Type B pancreatic cell (in vitro differentiated cells): ENCODE measurements around the gene SPAG16. TPM values are rescaled to one million over a fixed set of nuclear protein-coding genes. Genes with fewer than 3 reads are reported as not detected.

Experiments used
- DNase-seq: peaks from one replicate; pipeline ENCODE4 v3.0.0; 2021; ENCODE audit warnings: mixed read lengths; ENCODE audit not compliant: unreplicated experiment; ENCODE audit errors: extremely low spot score
- H3K27ac Mint-ChIP-seq: 2 replicates; pipeline ENCODE4 v1.8.0; 2021; ENCODE audit warnings: mild to moderate bottlenecking, mixed read lengths
- H3K27me3 Mint-ChIP-seq: 2 replicates; pipeline ENCODE4 v1.8.0; 2021; ENCODE audit warnings: mixed read lengths
- H3K36me3 Mint-ChIP-seq: 2 replicates; pipeline ENCODE4 v1.8.0; 2021; ENCODE audit warnings: mixed read lengths
- H3K4me1 Mint-ChIP-seq: one replicate; pipeline ENCODE4 v1.8.0; 2021; ENCODE audit warnings: mixed read lengths; ENCODE audit not compliant: unreplicated experiment
- H3K4me3 Mint-ChIP-seq: 2 replicates; pipeline ENCODE4 v1.8.0; 2021; ENCODE audit warnings: mild to moderate bottlenecking, mixed read lengths
- H3K9me3 Mint-ChIP-seq: 2 replicates; pipeline ENCODE4 v1.8.0; 2021; ENCODE audit warnings: mixed read lengths
- CTCF ChIP-seq: fragments of 200-600 bp; sonication (generic); conservative IDR thresholded peaks from 2 replicates; pipeline ENCODE4 v1.5.0; 2021; ENCODE audit warnings: antibody characterized with exemption, mild to moderate bottlenecking
- total RNA-seq: library from RNA; stranded (reverse); gene quantifications from 2 replicates; pipeline ENCODE4 v1.2.1, GENCODE V29; 2021; ENCODE audit warnings: low replicate concordance

Gene SPAG16
- total RNA-seq, 1 donor from 2014 or later: 54.8 TPM

- TF ChIP-seq CTCF: no peak
- Mint-ChIP-seq H3K36me3 (no peaks in the 10 kb centered on the region), H3K27ac (no peak overlapping the region), H3K4me3 (no peak overlapping the region), H3K9me3 (no peaks in the 10 kb centered on the region), H3K4me1 (no peaks in the 10 kb centered on the region), H3K27me3 (no peaks in the 10 kb centered on the region)
- no peak for DNase-seq
Observed at GRCh38 chr2:214019973-214020345, 735.7 kb downstream of the SPAG16 start.

- Mint-ChIP-seq H3K27me3 (no peaks in the 10 kb centered on the region), H3K9me3 (no peaks in the 10 kb centered on the region), H3K27ac (no peak overlapping the region), H3K36me3 (no peaks in the 10 kb centered on the region), H3K4me1 (no peaks in the 10 kb centered on the region), H3K4me3 (no peak overlapping the region)
- no peak for TF ChIP-seq CTCF
- no peak for DNase-seq
Observed at GRCh38 chr2:214029190-214029589, 744.9 kb downstream of the SPAG16 start.

GRCh38 chr2:214031566-214031965 is 747.3 kb downstream of the SPAG16 start:
- Mint-ChIP-seq H3K36me3 (no peaks in the 10 kb centered on the region), H3K4me1 (no peaks in the 10 kb centered on the region), H3K27ac (no peak overlapping the region), H3K27me3 (no peaks in the 10 kb centered on the region), H3K9me3 (no peaks in the 10 kb centered on the region), H3K4me3 (no peak overlapping the region)
- TF ChIP-seq CTCF: no peak
- DNase-seq: no peak

- Mint-ChIP-seq H3K4me3 (no peak overlapping the region), H3K27me3 (no peaks in the 10 kb centered on the region), H3K36me3 (no peaks in the 10 kb centered on the region), H3K9me3 (no peaks in the 10 kb centered on the region), H3K4me1 (no peaks in the 10 kb centered on the region), H3K27ac (no peak overlapping the region)
- DNase-seq: no peak
- TF ChIP-seq CTCF: no peak
Observed at GRCh38 chr2:214034417-214034816, 750.2 kb downstream of the SPAG16 start.

GRCh38 chr2:214035091-214035852 is 751.0 kb downstream of the SPAG16 start:
- H3K36me3 Mint-ChIP-seq: no peaks in the 10 kb centered on the region
- no peaks in the 10 kb centered on the region for H3K9me3 Mint-ChIP-seq
- no peak for DNase-seq
- no peak overlapping the region for H3K4me3 Mint-ChIP-seq
- H3K4me1 Mint-ChIP-seq: no peaks in the 10 kb centered on the region
- H3K27me3 Mint-ChIP-seq: no peaks in the 10 kb centered on the region
- TF ChIP-seq CTCF: no peak
- no peak overlapping the region for H3K27ac Mint-ChIP-seq

GRCh38 chr2:214035921-214036320 is 751.7 kb downstream of the SPAG16 start:
- no peak overlapping the region for H3K27ac Mint-ChIP-seq
- TF ChIP-seq CTCF: no peak
- DNase-seq: no peak

More at GRCh38 chr2:214035921-214036320, 751.7 kb downstream of the SPAG16 start:
- H3K36me3 Mint-ChIP-seq: no peaks in the 10 kb centered on the region
- no peaks in the 10 kb centered on the region for H3K9me3 Mint-ChIP-seq
- H3K27me3 Mint-ChIP-seq: no peaks in the 10 kb centered on the region
- H3K4me1 Mint-ChIP-seq: no peaks in the 10 kb centered on the region
- no peak overlapping the region for H3K4me3 Mint-ChIP-seq
